H1 (cell line): Measurements from ENCODE around the gene LFNG. TPM values are rescaled to one million over a fixed set of nuclear protein-coding genes. Genes with fewer than 3 reads are reported as not detected.
A peak's percentile ranks its signal among the peaks of the same experiment; 100 is the strongest.

Source experiments
- CTCF ChIA-PET: fragments of 300-600 bp; sonication (Branson Sonifier 250); formaldehyde crosslinking; loops from one replicate; lab custom pipeline; 2021; ENCODE audit not compliant: partially characterized antibody; lab: Charles Lee
- POLR2A ChIA-PET: fragments of 300-600 bp; sonication (Branson Sonifier 250); formaldehyde crosslinking; loops from one replicate; lab custom pipeline; 2021; ENCODE audit warnings: inconsistent platforms; ENCODE audit not compliant: partially characterized antibody; lab: Charles Lee
- DNase-seq, 2 experiments: peaks; one replicate each; pipeline versions ENCODE4 v3.0.0 to v3.0.0-alpha.2; 2010 to 2022; ENCODE audit warnings: low spot score in 2 of 2, low read depth in 1 of 2, mixed read lengths in 1 of 2
- FAIRE-seq: peaks from 2 replicates; lab custom pipeline; 2011; peaks lifted over from hg19 to GRCh38; lab: Jason Lieb, UNC
- H2AFZ ChIP-seq: 2 replicates; pipeline ENCODE4 v1.8.1; 2012; ENCODE audit warnings: low read length, inconsistent platforms
- H2AK5ac ChIP-seq: 2 replicates; pipeline ENCODE4 v1.6.1; 2013; ENCODE audit warnings: low read depth, low read length
- H2BK120ac ChIP-seq: replicated peaks from 2 replicates; pipeline ENCODE3; 2013; ENCODE audit warnings: low read depth, low read length, inconsistent platforms
- H2BK12ac ChIP-seq: 2 replicates; pipeline ENCODE4 v1.6.1; 2013; ENCODE audit warnings: low read depth, low read length
- H2BK15ac ChIP-seq: 2 replicates; pipeline ENCODE4 v1.6.1; 2013; ENCODE audit warnings: low read length
- H2BK20ac ChIP-seq: 2 replicates; pipeline ENCODE4 v1.6.1; 2013; ENCODE audit warnings: low read length
- H2BK5ac ChIP-seq: 2 replicates; pipeline ENCODE4 v1.6.1; 2013; ENCODE audit warnings: low read depth, low read length
- H3K14ac ChIP-seq: 2 replicates; pipeline ENCODE4 v1.6.1; 2013; ENCODE audit warnings: inconsistent platforms; ENCODE audit not compliant: insufficient read length
- H3K18ac ChIP-seq: 2 replicates; pipeline ENCODE4 v1.6.1; 2013; ENCODE audit warnings: low read length; ENCODE audit errors: extremely low read depth
- H3K23ac ChIP-seq: 2 replicates; pipeline ENCODE4 v1.6.1; 2013; ENCODE audit warnings: inconsistent platforms; ENCODE audit not compliant: insufficient read length
- H3K23me2 ChIP-seq: 2 replicates; pipeline ENCODE4 v1.6.1; 2013; ENCODE audit warnings: low read depth, low read length
- H3K27ac ChIP-seq: 2 replicates; pipeline ENCODE4 v1.6.1; 2011; ENCODE audit warnings: low read depth, low read length, inconsistent platforms
- H3K27me3 ChIP-seq, 4 experiments: replicated peaks in 1 of 4; 1 replicate in 1 of 4; 2 replicates in 3 of 4; pipeline versions ENCODE4 v1.6.1 to v1.8.1; 2011 to 2013; ENCODE audit warnings: low read length in 3 of 4, mild to moderate bottlenecking in 3 of 4, inconsistent platforms in 2 of 4, mixed read lengths in 2 of 4, moderate library complexity in 1 of 4; ENCODE audit not compliant: control insufficient read depth in 3 of 4, insufficient read depth in 3 of 4; ENCODE audit errors: extremely low read depth in 1 of 4
- H3K36me3 ChIP-seq, 4 experiments: 2 replicates each; pipeline versions ENCODE4 v1.6.1 to v1.8.1; 2011 to 2013; ENCODE audit warnings: mild to moderate bottlenecking in 4 of 4, low read length in 3 of 4, moderate library complexity in 2 of 4, control low read depth in 1 of 4, inconsistent platforms in 1 of 4; ENCODE audit not compliant: insufficient read depth in 4 of 4, control insufficient read depth in 2 of 4
- H3K4ac ChIP-seq: replicated peaks from 2 replicates; pipeline ENCODE3; 2013; ENCODE audit warnings: low read length, low read depth, mixed read lengths, inconsistent platforms; ENCODE audit not compliant: insufficient read length
- H3K4me1 ChIP-seq, 4 experiments: replicated peaks in 1 of 4; 1 replicate in 1 of 4; 2 replicates in 3 of 4; pipeline versions ENCODE4 v1.6.1 to v1.8.1; 2011 to 2013; ENCODE audit warnings: low read length in 3 of 4, inconsistent platforms in 2 of 4, mixed read lengths in 1 of 4; ENCODE audit not compliant: insufficient read depth in 4 of 4, control insufficient read depth in 3 of 4
- H3K4me2 ChIP-seq, 2 experiments: 2 replicates each; pipeline versions ENCODE4 v1.6.1 to v1.8.1; 2011 to 2013; ENCODE audit warnings: low read depth in 2 of 2, low read length in 2 of 2, control low read depth in 1 of 2, inconsistent platforms in 1 of 2, mild to moderate bottlenecking in 1 of 2; ENCODE audit not compliant: insufficient read depth in 1 of 2
- H3K4me3 ChIP-seq, 4 experiments: fragments of 200-600, 300-600 bp in 1 of 4; sonication (generic), shearing (Covaris generic), sonication (Bioruptor Twin) in 1 of 4; 2 replicates each; pipeline versions ENCODE4 v1.5.1 to v1.8.1; 2011 to 2016; ENCODE audit warnings: low read length in 4 of 4, low read depth in 3 of 4, control low read depth in 2 of 4, inconsistent platforms in 2 of 4, mild to moderate bottlenecking in 2 of 4, mixed read lengths in 1 of 4, moderate library complexity in 1 of 4; ENCODE audit not compliant: insufficient read depth in 2 of 4; ENCODE audit errors: extremely low read depth in 1 of 4
- H3K56ac ChIP-seq: replicated peaks from 2 replicates; pipeline ENCODE3; 2013; ENCODE audit warnings: low read depth, mild to moderate bottlenecking, mixed read lengths, low read length, inconsistent platforms; ENCODE audit not compliant: insufficient read length
- H3K79me1 ChIP-seq: 2 replicates; pipeline ENCODE4 v1.6.1; 2013; ENCODE audit warnings: low read depth, low read length, control low read depth
- H3K79me2 ChIP-seq, 2 experiments: 2 replicates each; pipeline versions ENCODE4 v1.6.1 to v1.8.1; 2012 to 2013; ENCODE audit warnings: low read length in 2 of 2, mild to moderate bottlenecking in 2 of 2, inconsistent platforms in 1 of 2; ENCODE audit not compliant: insufficient read depth in 2 of 2, control insufficient read depth in 1 of 2
- H3K9ac ChIP-seq, 4 experiments: replicated peaks in 1 of 4; 1 replicate in 1 of 4; 2 replicates in 3 of 4; pipeline versions ENCODE4 v1.6.1 to v1.8.1; 2011 to 2013; ENCODE audit warnings: low read depth in 3 of 4, low read length in 3 of 4, control low read depth in 2 of 4, mild to moderate bottlenecking in 2 of 4, moderate library complexity in 2 of 4, inconsistent platforms in 1 of 4; ENCODE audit errors: extremely low read depth in 1 of 4
- H3K9me3 ChIP-seq, 2 experiments: 2 replicates each; pipeline versions ENCODE4 v1.6.1 to v1.8.1; 2012 to 2013; ENCODE audit warnings: mild to moderate bottlenecking in 2 of 2, moderate library complexity in 2 of 2, control low read depth in 1 of 2, inconsistent platforms in 1 of 2, low read depth in 1 of 2, low read length in 1 of 2, mixed read lengths in 1 of 2; ENCODE audit not compliant: insufficient read depth in 2 of 2
- H4K20me1 ChIP-seq, 2 experiments: replicated peaks in 1 of 2; 2 replicates each; pipeline versions ENCODE3 to v1.8.1; 2011 to 2013; ENCODE audit warnings: inconsistent platforms in 2 of 2, low read length in 2 of 2, mild to moderate bottlenecking in 1 of 2; ENCODE audit not compliant: insufficient read depth in 2 of 2, control insufficient read depth in 1 of 2
- H4K5ac ChIP-seq: 2 replicates; pipeline ENCODE4 v1.6.1; 2013; ENCODE audit warnings: low read length, low read depth, mixed read lengths, inconsistent platforms; ENCODE audit not compliant: insufficient read length
- H4K8ac ChIP-seq: 2 replicates; pipeline ENCODE4 v1.8.0; 2013; ENCODE audit warnings: mild to moderate bottlenecking, moderate library complexity, low read length, inconsistent platforms; ENCODE audit not compliant: insufficient read depth; ENCODE audit errors: extremely low read depth
- H4K91ac ChIP-seq: replicated peaks from 2 replicates; pipeline ENCODE3; 2013; ENCODE audit warnings: low read length, mixed read lengths, inconsistent platforms; ENCODE audit not compliant: insufficient read length
- WGBS, 2 experiments: shearing (Covaris generic) in 1 of 2; methylation state at CpG; one replicate each; pipeline versions ENCODE4 v1.1.6 to v1.1.7; 2013 to 2015; ENCODE audit warnings: low lambda C conversion rate in 2 of 2, mixed read lengths in 2 of 2, inconsistent platforms in 1 of 2, low coverage in 1 of 2, missing lambda C conversion rate in 1 of 2; ENCODE audit not compliant: insufficient replicate concordance in 2 of 2, insufficient coverage in 1 of 2, insufficient read length in 1 of 2; ENCODE audit errors: extremely low coverage in 1 of 2, missing lambda C conversion rate in 1 of 2; 5-methylcytosine and 5-hydroxymethylcytosine counted together
- polyA plus RNA-seq, 7 experiments: library from polyadenylated mRNA; depleted of rRNA in 3 of 7; stranded (reverse) in 5 of 7; unstranded in 2 of 7; fragments of >200 nt in 5 of 7; fragments of 200-250 nt in 2 of 7; gene quantifications; 1 replicate in 5 of 7; 2 replicates in 1 of 7; 4 replicates in 1 of 7; pipeline versions ENCODE4 v1.2.1 to v1.2.3, GENCODE V29; 2011 to 2013; ENCODE audit warnings: missing spikeins in 2 of 7, mixed read lengths in 2 of 7
- total RNA-seq: library from RNA; stranded (reverse); fragmentation: NEBNext Ultra II Directional; extraction: Animal tissue kit (Norgen Biotek cat#: 25700); gene quantifications from 2 replicates; pipeline ENCODE4 v1.2.1, GENCODE V29; 2021

LFNG gene
- total and polyA plus RNA-seq, 2 of the 8 experiments (the other 6 are each of a cell fraction or from before 2014, with no cell fraction given): 31.6 to 35.6 TPM

- no peaks in the 10 kb centered on the region for H3K27me3 ChIP-seq
- peak overlapping the region; percentile 75 for H2AK5ac ChIP-seq
- H3K4ac ChIP-seq: peak overlapping the region; percentile 74
- peak overlapping the region; percentile 78 for H3K18ac ChIP-seq
- H2BK120ac ChIP-seq: peak overlapping the region; percentile 38
- peaks cover 0 to 53% (median 37%) of the 10 kb centered on the region in 4 experiments; a peak in 6 of 7 replicates for H3K4me1 ChIP-seq
- H3K4me2 ChIP-seq: no peak overlapping the region
- WGBS, 2 experiments: 83% methylated on average over 8 of the region's 9 CpGs; no CpG with 5 or more reads in 1 of the 2 experiments
- H3K36me3 ChIP-seq: no peaks in the 10 kb centered on the region
- no peak overlapping the region for H3K56ac ChIP-seq
- H4K91ac ChIP-seq: peak overlapping the region; percentile 98
- peak overlapping the region; percentile 61; the same call in 1 of the 2 replicates for H2BK15ac ChIP-seq
- H3K23me2 ChIP-seq: peaks cover 10% of the 10 kb centered on the region; the same call in 1 of the 2 replicates
- no peaks in the 10 kb centered on the region for H3K9me3 ChIP-seq
- no peak overlapping the region for H3K9ac ChIP-seq
- H4K20me1 ChIP-seq: no peaks in the 10 kb centered on the region
- H2BK12ac ChIP-seq: peak overlapping the region; percentile 94; the same call in 1 of the 2 replicates
- POLR2A ChIA-PET: interaction anchor here (1.0 to 1.6 kb wide), 3 partner anchors 11 to 29 kb away, joined by 3 to 4 read pairs (median 4); no protein-coding TSS in a partner anchor
- H3K4me3 ChIP-seq: no peak overlapping the region
- H4K8ac ChIP-seq: peak overlapping the region; percentile 45
- no peaks in the 10 kb centered on the region for H3K79me2 ChIP-seq
- CTCF ChIA-PET: interaction anchor here (0.9 to 8.5 kb wide), 7 partner anchors 12 to 112 kb away, joined by 3 to 67 read pairs (median 4); no protein-coding TSS in a partner anchor
- H3K23ac ChIP-seq: no peak overlapping the region
- peak overlapping the region; percentile 37 for H4K5ac ChIP-seq
- H2BK5ac ChIP-seq: peak overlapping the region; percentile 83
- H3K14ac ChIP-seq: no peak overlapping the region
- H2AFZ ChIP-seq: no peak overlapping the region
- no peak for DNase-seq
- H3K79me1 ChIP-seq: no peaks in the 10 kb centered on the region; the same call in 1 of the 2 replicates
- FAIRE-seq: no peak
- H2BK20ac ChIP-seq: peak overlapping the region; percentile 95; the same call in 1 of the 2 replicates
- no peak overlapping the region for H3K27ac ChIP-seq
These were observed 23.2 kb upstream of the LFNG start for GRCh38 chr7:2496375-2496774.
